AG09309 (cell line): ENCODE measurements around the gene ABL2.

Experiments used
- DNase-seq: peaks from one replicate; pipeline ENCODE4 v3.0.0-alpha.2; 2010; ENCODE audit warnings: low read depth
- H3K4me3 ChIP-seq: 2 replicates; pipeline ENCODE4 v1.5.1; 2011; ENCODE audit warnings: mild to moderate bottlenecking, low read depth, low read length, moderate library complexity; ENCODE audit not compliant: control insufficient read depth
- TF ChIP-seq, protein P1 (sequence below): IDR thresholded peaks from 2 replicates; pipeline ENCODE4 v1.5.1; 2011; ENCODE audit warnings: mild to moderate bottlenecking, low read depth, low read length, inconsistent platforms; ENCODE audit not compliant: insufficient read depth, control insufficient read depth; ENCODE audit errors: missing control alignments

ABL2 gene

DNA sequence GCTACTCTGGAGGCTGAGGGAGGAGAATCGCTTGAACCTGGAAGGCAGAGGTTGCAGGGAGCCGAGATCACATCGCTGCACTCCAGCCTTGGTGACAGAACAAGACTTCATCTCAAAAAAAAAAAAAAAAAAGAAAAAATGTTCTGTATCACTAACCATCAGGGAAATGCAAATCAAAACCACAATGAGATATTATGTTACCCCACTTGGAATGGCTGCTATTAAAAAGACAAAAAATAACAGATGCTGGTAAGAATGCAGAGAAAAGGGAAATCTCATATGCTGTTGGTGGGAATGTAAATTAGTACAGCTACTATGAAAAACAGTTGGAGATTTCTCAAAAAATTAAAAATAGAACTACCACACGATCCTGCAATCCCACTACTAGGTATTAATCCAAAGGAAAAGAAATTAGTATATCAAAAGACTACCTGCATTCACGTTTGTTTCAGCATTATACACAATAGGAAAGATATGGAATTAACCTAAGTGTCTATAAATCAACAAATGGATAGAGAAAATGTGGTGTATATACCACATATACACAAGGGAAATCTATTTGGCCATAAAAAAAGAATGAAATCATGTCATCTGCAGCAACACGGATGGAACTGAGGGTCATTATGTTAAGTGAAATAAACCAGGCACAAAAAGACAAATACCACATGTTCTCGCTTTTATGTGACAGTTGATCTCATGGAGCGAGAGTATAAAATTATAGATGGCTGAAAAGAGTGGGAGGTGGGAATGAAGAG is 62.6 kb downstream of the ABL2 start:
- H3K4me3 ChIP-seq, result no peak overlapping the region
- TF ChIP-seq, protein P1, sequence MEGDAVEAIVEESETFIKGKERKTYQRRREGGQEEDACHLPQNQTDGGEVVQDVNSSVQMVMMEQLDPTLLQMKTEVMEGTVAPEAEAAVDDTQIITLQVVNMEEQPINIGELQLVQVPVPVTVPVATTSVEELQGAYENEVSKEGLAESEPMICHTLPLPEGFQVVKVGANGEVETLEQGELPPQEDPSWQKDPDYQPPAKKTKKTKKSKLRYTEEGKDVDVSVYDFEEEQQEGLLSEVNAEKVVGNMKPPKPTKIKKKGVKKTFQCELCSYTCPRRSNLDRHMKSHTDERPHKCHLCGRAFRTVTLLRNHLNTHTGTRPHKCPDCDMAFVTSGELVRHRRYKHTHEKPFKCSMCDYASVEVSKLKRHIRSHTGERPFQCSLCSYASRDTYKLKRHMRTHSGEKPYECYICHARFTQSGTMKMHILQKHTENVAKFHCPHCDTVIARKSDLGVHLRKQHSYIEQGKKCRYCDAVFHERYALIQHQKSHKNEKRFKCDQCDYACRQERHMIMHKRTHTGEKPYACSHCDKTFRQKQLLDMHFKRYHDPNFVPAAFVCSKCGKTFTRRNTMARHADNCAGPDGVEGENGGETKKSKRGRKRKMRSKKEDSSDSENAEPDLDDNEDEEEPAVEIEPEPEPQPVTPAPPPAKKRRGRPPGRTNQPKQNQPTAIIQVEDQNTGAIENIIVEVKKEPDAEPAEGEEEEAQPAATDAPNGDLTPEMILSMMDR, result no peak
- no peak for DNase-seq

DNA sequence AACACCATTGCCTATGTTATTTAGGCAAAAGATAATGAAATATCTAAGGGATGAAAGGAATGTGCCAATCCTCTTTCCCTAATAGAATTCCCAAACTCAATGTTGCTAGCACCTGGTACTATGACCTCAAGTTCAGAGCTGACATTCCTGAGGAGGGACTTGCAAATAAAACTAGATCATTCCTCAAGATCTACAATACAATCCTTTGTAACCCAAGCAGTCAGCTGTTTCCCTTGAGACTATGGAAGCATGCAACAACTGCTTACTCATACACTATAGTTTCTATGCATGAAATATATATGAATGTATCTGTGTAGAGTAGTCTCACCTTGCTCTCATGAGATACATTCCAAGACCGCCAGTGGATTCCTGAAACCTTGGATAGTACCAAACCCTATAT is 65.0 kb downstream of the ABL2 start:
- H3K4me3 ChIP-seq, result no peak overlapping the region
- TF ChIP-seq, protein P1, result no peak
- no peak for DNase-seq

DNA sequence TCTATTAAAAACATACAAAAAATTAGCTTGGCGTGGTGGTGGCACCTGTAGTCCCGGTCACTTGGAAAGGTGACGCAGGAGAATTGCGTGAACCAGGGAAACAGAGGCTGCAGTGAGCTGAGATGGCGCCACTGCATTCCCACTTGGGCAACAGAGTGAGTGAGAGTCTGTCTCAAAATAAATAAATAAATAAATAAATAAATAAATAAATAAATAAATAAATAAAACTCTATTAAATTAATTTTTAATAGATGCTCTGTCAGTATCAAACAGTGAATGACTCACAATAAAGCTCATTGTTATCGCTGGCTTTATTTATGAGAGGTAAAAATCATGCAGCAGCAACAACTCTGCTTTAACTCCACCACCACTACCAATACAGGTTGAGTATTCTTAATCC is 72.8 kb downstream of the ABL2 start:
- DNase-seq, result no peak
- no peak overlapping the region for H3K4me3 ChIP-seq
- TF ChIP-seq, protein P1, result no peak

DNA sequence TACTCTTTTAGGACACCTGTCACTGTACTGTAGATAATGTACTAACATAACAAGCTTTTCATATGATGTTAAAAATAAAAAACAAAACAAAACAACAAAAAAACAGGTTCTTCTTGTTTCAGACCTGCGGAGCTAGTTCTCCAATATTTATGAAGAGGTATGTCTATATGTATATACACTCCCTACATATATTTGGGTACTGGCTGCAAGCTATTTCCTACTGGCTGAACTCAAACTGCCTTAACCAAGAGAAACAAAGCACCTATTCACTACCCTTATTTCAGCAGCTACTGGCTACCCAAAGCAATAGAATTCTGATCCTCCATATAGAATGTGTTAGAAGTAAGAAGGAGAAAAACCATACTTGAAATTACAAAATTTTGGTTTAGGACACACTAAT is 73.5 kb downstream of the ABL2 start:
- no peak overlapping the region for H3K4me3 ChIP-seq
- TF ChIP-seq, protein P1, result no peak
- no peak for DNase-seq

DNA sequence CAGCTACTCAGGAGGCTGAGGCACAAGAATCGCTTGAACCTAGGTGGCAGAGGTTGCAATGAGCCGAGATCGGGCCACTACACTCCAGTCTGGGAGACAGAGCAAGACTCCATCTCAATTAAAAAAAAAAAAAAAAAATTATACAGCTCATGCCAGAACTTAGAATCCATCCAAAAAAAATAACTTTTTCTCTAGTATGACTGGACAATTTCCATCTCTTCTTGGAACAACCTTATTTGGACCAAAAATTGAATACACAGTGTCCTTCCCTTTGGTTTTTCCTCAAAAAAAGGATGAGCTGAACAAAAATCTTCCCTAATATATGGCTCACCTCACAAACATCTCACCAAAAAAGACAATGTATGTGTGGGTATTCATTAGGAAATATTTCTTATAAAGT is 73.9 kb downstream of the ABL2 start:
- no peak for DNase-seq
- TF ChIP-seq, protein P1, result no peak
- H3K4me3 ChIP-seq, result no peak overlapping the region

DNA sequence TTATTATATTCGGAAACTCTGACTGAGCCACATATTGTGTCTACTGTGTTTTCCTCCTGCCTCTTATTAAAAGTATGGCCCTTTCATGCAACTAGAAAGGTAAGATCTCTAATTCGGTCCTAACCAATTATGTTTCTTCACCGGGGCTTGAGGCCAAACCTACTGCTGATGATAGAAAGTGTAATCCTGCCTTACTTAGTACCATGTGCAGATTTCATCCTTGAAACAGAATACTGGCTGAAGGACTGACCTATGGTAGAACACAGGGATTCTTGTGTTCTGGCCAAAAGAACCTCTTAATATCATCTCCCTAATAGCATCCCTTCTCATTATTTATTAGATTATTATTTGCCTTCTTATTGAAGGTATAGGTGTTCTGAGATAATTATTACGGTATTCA is 75.0 kb downstream of the ABL2 start:
- DNase-seq, result no peak
- TF ChIP-seq, protein P1, result no peak
- no peak overlapping the region for H3K4me3 ChIP-seq

DNA sequence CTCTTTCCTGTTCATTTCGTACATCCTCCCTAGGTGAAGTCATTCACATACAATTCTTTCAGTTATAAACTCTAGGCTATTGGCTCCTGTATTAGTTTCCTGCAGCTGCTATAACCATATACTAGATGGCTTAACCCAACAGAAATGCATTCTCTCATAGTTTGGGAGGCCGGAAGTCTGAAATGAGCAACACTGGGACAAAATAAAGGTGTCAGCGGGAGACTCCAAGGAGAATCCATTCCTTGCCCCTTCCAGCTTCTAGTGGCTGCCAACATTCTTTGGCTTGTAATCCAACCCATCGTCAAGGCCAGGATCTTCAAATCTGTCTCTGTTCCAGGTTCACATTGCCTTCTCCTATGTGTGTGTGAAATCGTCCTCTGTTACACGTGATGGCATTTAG is 76.3 kb downstream of the ABL2 start:
- no peak overlapping the region for H3K4me3 ChIP-seq
- TF ChIP-seq, protein P1, result no peak
- DNase-seq, result no peak
